Neural cell (in vitro differentiated cells): ENCODE measurements around the gene KIAA1586. TPM values are rescaled to one million over a fixed set of nuclear protein-coding genes. Genes with fewer than 3 reads are reported as not detected.
"Not testable (repeated sequence)": the region's sequence is repeated elsewhere in the genome, so short reads cannot be mapped to it uniquely, and the experiment has no call there.

Experiments
- H2AFZ ChIP-seq: fragments of 200-600, 300-800 bp; sonication (generic), shearing (Covaris generic); 2 replicates; pipeline ENCODE4 v1.6.0; 2014; ENCODE audit warnings: low read depth, mild to moderate bottlenecking, antibody characterized with exemption, low read length, moderate library complexity
- H3F3A ChIP-seq: fragments of 200-600 bp; shearing (Covaris generic); 2 replicates; pipeline ENCODE4 v1.6.1; 2016; ENCODE audit warnings: mild to moderate bottlenecking, moderate library complexity, mixed read lengths, antibody characterized with exemption, low read length; ENCODE audit not compliant: insufficient read depth, poor library complexity, severe bottlenecking
- H3K27ac ChIP-seq: fragments of 200-600, 300-800 bp; sonication (generic), shearing (Covaris generic); 2 replicates; pipeline ENCODE4 v1.5.1; 2014; ENCODE audit warnings: mild to moderate bottlenecking, low read length, moderate library complexity
- H3K27me3 ChIP-seq: fragments of 300-800, 200-600 bp; sonication (generic), shearing (Covaris generic); 2 replicates; pipeline ENCODE4 v1.6.0; 2014; ENCODE audit warnings: mild to moderate bottlenecking, low read depth, low read length, moderate library complexity; ENCODE audit not compliant: insufficient read depth
- H3K36me3 ChIP-seq: fragments of 300-800, 200-600 bp; sonication (generic), shearing (Covaris generic); 2 replicates; pipeline ENCODE4 v1.5.1; 2014; ENCODE audit warnings: mild to moderate bottlenecking, antibody characterized with exemption, low read length, moderate library complexity; ENCODE audit not compliant: insufficient read depth
- H3K4me2 ChIP-seq: fragments of 300-800, 200-600 bp; sonication (generic), shearing (Covaris generic); 2 replicates; pipeline ENCODE4 v1.6.0; 2014; ENCODE audit warnings: mild to moderate bottlenecking, low read length
- H3K4me3 ChIP-seq: fragments of 300-800, 200-600 bp; sonication (generic), shearing (Covaris generic); 2 replicates; pipeline ENCODE4 v1.5.1; 2014; ENCODE audit warnings: mild to moderate bottlenecking, low read length, moderate library complexity
- H3K79me2 ChIP-seq: fragments of 200-600 bp; shearing (Covaris generic); replicated peaks from 2 replicates; pipeline ENCODE4 v1.6.0; 2014; ENCODE audit warnings: mild to moderate bottlenecking, low read length, moderate library complexity; ENCODE audit not compliant: insufficient read depth
- H3K9ac ChIP-seq: fragments of 300-800, 200-600 bp; sonication (generic), shearing (Covaris generic); 2 replicates; pipeline ENCODE4 v1.6.1; 2016; ENCODE audit warnings: mild to moderate bottlenecking, low read length, mixed read lengths
- H3K9me2 ChIP-seq: fragments of 200-600 bp; shearing (Covaris generic); 2 replicates; pipeline ENCODE4 v1.6.1; 2016; ENCODE audit warnings: mild to moderate bottlenecking, low read length, mixed read lengths; ENCODE audit not compliant: insufficient read depth
- H3K9me3 ChIP-seq: fragments of 200-600, 300-800 bp; sonication (generic), shearing (Covaris generic); 2 replicates; pipeline ENCODE4 v1.6.1; 2016; ENCODE audit warnings: mild to moderate bottlenecking, mixed run types, low read length, moderate library complexity, mixed read lengths
- H4K20me1 ChIP-seq: fragments of 200-600 bp; shearing (Covaris generic); 2 replicates; pipeline ENCODE4 v1.6.1; 2016; ENCODE audit warnings: mild to moderate bottlenecking, mixed run types; ENCODE audit not compliant: insufficient read depth
- EP300 ChIP-seq: fragments of 450-650 bp; conservative IDR thresholded peaks from 2 replicates; pipeline ENCODE4 v1.6.1; 2014; ENCODE audit warnings: antibody characterized with exemption, mild to moderate bottlenecking, moderate library complexity; ENCODE audit not compliant: poor library complexity, severe bottlenecking
- EZH2 ChIP-seq: fragments of 200-600, 300-800 bp; shearing (Covaris generic), sonication (generic); IDR thresholded peaks from 2 replicates; pipeline ENCODE4 v1.6.1; 2014; ENCODE audit warnings: antibody characterized with exemption, low read length, borderline replicate concordance, mild to moderate bottlenecking; ENCODE audit not compliant: insufficient read depth, poor library complexity, severe bottlenecking
- MXI1 ChIP-seq: fragments of 450-650 bp; conservative IDR thresholded peaks from 2 replicates; pipeline ENCODE4 v1.6.1; 2014; ENCODE audit warnings: antibody characterized with exemption, mild to moderate bottlenecking; ENCODE audit not compliant: poor library complexity, severe bottlenecking
- POLR2AphosphoS5 ChIP-seq: IDR thresholded peaks from 2 replicates; pipeline ENCODE4 v1.6.1; 2012
- RAD21 ChIP-seq: fragments of 450-650 bp; conservative IDR thresholded peaks from 2 replicates; pipeline ENCODE4 v1.6.1; 2014; ENCODE audit warnings: antibody characterized with exemption, mild to moderate bottlenecking, moderate library complexity
- SMC3 ChIP-seq: fragments of 450-650 bp; conservative IDR thresholded peaks from 2 replicates; pipeline ENCODE4 v1.6.1; 2014; ENCODE audit warnings: antibody characterized with exemption, mild to moderate bottlenecking, moderate library complexity; ENCODE audit not compliant: poor library complexity
- TAF1 ChIP-seq: IDR thresholded peaks from 2 replicates; pipeline ENCODE4 v1.6.1; 2012; ENCODE audit warnings: low read depth
- polyA plus RNA-seq: library from polyadenylated mRNA; depleted of rRNA; stranded (reverse); fragments of >200 nt; gene quantifications from 2 replicates; pipeline ENCODE4 v1.2.3, GENCODE V29; 2014
- TF ChIP-seq, protein P1 (sequence below): fragments of 450-650 bp; IDR thresholded peaks from 2 replicates; pipeline ENCODE4 v1.5.1; 2014; ENCODE audit warnings: antibody characterized with exemption, mild to moderate bottlenecking, moderate library complexity; ENCODE audit not compliant: poor library complexity, severe bottlenecking
- TF ChIP-seq, protein P2 (sequence below): IDR thresholded peaks from 2 replicates; pipeline ENCODE4 v1.6.1; 2012; ENCODE audit warnings: borderline replicate concordance

Gene KIAA1586
- polyA plus RNA-seq, 1 donor from 2014 or later: 34.4 TPM

GRCh38 chr6:57038906-57039305, 7.6 kb upstream of the KIAA1586 start:
- no peak overlapping the region for H3K4me2 ChIP-seq
- no peak overlapping the region for H3K4me3 ChIP-seq
- H3K36me3 ChIP-seq: no peaks in the 10 kb centered on the region
- H3K9me3 ChIP-seq: no peaks in the 10 kb centered on the region
- no peaks in the 10 kb centered on the region for H3K27me3 ChIP-seq
- H3K9ac ChIP-seq: no peak overlapping the region
- TF ChIP-seq EP300: no peak
- TF ChIP-seq, protein P1, sequence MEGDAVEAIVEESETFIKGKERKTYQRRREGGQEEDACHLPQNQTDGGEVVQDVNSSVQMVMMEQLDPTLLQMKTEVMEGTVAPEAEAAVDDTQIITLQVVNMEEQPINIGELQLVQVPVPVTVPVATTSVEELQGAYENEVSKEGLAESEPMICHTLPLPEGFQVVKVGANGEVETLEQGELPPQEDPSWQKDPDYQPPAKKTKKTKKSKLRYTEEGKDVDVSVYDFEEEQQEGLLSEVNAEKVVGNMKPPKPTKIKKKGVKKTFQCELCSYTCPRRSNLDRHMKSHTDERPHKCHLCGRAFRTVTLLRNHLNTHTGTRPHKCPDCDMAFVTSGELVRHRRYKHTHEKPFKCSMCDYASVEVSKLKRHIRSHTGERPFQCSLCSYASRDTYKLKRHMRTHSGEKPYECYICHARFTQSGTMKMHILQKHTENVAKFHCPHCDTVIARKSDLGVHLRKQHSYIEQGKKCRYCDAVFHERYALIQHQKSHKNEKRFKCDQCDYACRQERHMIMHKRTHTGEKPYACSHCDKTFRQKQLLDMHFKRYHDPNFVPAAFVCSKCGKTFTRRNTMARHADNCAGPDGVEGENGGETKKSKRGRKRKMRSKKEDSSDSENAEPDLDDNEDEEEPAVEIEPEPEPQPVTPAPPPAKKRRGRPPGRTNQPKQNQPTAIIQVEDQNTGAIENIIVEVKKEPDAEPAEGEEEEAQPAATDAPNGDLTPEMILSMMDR: no peak
- no peak for TF ChIP-seq TAF1
- no peak for TF ChIP-seq POLR2AphosphoS5
- no peak for TF ChIP-seq MXI1
- TF ChIP-seq EZH2: no peak
- no peak for TF ChIP-seq RAD21
- TF ChIP-seq SMC3: no peak
- TF ChIP-seq, protein P2, sequence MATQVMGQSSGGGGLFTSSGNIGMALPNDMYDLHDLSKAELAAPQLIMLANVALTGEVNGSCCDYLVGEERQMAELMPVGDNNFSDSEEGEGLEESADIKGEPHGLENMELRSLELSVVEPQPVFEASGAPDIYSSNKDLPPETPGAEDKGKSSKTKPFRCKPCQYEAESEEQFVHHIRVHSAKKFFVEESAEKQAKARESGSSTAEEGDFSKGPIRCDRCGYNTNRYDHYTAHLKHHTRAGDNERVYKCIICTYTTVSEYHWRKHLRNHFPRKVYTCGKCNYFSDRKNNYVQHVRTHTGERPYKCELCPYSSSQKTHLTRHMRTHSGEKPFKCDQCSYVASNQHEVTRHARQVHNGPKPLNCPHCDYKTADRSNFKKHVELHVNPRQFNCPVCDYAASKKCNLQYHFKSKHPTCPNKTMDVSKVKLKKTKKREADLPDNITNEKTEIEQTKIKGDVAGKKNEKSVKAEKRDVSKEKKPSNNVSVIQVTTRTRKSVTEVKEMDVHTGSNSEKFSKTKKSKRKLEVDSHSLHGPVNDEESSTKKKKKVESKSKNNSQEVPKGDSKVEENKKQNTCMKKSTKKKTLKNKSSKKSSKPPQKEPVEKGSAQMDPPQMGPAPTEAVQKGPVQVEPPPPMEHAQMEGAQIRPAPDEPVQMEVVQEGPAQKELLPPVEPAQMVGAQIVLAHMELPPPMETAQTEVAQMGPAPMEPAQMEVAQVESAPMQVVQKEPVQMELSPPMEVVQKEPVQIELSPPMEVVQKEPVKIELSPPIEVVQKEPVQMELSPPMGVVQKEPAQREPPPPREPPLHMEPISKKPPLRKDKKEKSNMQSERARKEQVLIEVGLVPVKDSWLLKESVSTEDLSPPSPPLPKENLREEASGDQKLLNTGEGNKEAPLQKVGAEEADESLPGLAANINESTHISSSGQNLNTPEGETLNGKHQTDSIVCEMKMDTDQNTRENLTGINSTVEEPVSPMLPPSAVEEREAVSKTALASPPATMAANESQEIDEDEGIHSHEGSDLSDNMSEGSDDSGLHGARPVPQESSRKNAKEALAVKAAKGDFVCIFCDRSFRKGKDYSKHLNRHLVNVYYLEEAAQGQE: no peak
- no peak overlapping the region for H2AFZ ChIP-seq
- H3K79me2 ChIP-seq: no peaks in the 10 kb centered on the region
- no peak overlapping the region for H3K27ac ChIP-seq
- H3K9me2 ChIP-seq: no peaks in the 10 kb centered on the region
- no peaks in the 10 kb centered on the region for H4K20me1 ChIP-seq
- H3F3A ChIP-seq: no peaks in the 10 kb centered on the region

DNA sequence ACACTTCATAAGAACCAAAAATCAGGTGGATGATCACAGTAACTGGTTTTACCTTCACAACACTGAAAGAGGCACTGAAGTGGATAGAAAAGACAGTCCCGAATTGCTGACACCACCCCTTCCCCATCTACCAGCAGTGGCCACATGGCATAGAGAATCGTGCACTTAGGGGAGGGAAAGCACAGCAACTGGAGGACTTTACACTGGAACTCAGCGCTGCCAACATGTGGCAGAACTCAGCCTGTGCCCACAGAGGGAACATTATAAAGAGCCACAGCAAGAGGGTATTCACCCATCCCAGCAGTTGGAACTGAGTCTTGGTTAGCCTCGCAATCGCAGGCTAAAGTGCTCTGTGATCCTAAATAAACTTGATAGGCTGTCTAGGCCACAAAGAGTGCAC, 6.5 kb upstream of the KIAA1586 start:
- H3K27ac ChIP-seq: no peak overlapping the region
- H3K4me2 ChIP-seq: no peak overlapping the region
- no peaks in the 10 kb centered on the region for H3K9me2 ChIP-seq
- TF ChIP-seq, protein P1: no peak
- TF ChIP-seq MXI1: no peak
- H2AFZ ChIP-seq: no peak overlapping the region
- H3K27me3 ChIP-seq: no peaks in the 10 kb centered on the region
- no peaks in the 10 kb centered on the region for H3K9me3 ChIP-seq
- H3K9ac ChIP-seq: no peak overlapping the region
- no peaks in the 10 kb centered on the region for H3K36me3 ChIP-seq
- no peaks in the 10 kb centered on the region for H3F3A ChIP-seq
- no peaks in the 10 kb centered on the region for H3K79me2 ChIP-seq
- no peak overlapping the region for H3K4me3 ChIP-seq
- no peaks in the 10 kb centered on the region for H4K20me1 ChIP-seq

GRCh38 chr6:57044061-57044460, 2.4 kb upstream of the KIAA1586 start:
- H3F3A ChIP-seq, H3K4me3 ChIP-seq, H4K20me1 ChIP-seq, H3K36me3 ChIP-seq, H3K27ac ChIP-seq, H3K4me2 ChIP-seq, H3K9me2 ChIP-seq, H3K9ac ChIP-seq, H3K27me3 ChIP-seq, H2AFZ ChIP-seq, H3K9me3 ChIP-seq: not testable (repeated sequence)
- H3K79me2 ChIP-seq: peaks cover 12% of the 10 kb centered on the region
